Activated naive CD4-positive, alpha-beta T cell treated with Interleukin-2 at 50 U/mL for 16 hours (primary cell): Measurements from ENCODE around the gene CNN2.

ENCODE experiments used
- DNase-seq: peaks from one replicate; pipeline ENCODE4 v3.0.0-alpha.2; 2020

Gene CNN2

DNA sequence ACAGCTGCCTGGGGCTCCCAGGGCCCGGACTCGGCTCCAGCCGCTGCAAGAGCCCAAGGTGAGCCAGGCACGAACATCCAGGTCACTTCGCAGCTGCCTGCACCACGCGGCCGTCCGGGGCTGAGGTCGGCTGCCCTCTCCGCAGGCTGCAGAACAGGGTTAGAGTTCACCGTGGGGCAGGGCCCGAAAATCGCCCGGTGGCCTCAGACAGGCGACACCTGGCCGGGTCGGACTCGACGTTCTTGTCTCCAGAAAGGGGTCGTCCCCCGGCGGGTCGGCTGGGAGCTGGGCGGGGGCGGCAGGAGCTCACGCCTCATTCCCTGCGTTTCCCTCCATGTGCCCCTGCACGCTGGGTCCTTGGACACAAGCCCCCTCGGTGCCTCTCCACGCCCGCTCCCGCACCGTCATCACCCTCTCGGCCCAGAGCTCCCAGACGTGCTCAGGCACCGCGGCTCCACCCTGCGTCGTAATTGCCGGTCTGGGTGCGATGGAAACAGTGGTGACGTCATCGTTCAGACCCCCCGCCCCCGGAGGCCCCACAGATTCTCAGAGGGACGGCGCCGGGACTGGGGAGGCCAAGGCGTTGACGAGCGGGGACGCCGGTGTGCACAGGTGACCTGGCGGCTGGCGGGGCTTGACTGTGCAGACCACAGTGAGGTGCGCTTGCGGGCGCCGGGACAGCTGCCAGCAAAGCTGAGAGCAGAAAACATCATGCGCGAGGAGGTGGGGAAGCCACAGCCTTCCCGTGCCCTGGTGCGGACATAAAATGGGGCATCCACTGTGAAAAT is 30.2 kb upstream of the CNN2 start:
- peak; percentile 74 for DNase-seq

- DNase-seq = no peak
Measured at GRCh38 chr19:998064-998463, 28.3 kb upstream of the CNN2 start.

DNA sequence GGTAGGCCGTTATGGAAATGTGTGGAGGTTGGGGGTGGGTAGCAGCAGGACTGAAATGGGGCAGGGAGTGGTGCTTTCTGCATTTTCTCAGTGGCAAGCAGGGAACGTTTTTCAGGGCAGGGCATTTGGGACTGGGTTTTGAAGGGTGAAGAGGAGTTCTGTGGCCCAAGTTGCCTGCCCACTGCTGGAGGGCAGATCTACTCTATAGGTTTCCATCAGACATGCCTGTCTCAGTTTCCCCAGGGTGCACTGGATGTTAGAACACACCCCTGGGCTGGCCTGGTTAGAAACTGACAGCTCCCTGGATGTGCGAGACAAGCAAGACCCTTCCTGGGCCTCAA is 27.1 kb upstream of the CNN2 start:
- no peak for DNase-seq

DNA sequence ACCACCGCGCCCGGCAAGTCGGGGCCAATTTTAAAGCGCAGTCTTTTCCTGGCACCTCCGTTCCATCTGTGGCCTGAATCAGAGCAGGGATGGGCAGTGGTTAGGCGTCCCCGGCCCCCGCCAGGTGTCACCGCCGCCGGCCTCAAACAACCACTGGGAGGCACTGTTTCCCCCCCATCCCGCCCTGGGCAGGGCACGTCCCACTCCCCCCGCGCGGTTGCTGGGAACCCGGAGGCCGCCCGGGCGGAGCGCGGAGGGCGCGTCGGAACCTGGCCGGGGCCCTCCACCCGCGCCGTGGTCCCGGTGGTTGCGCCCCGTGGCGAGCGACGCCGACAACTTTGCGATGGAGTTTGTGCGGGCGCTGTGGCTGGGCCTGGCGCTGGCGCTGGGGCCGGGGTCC is 26.3 kb upstream of the CNN2 start, which contains the start of gene GRIN3B:
Gene GRIN3B, plus strand, starts transcription at position 325 of the 400 bp plus-strand sequence. Its CDS starts 19 bp downstream, at position 344.
- peak; percentile 71 for DNase-seq

DNA sequence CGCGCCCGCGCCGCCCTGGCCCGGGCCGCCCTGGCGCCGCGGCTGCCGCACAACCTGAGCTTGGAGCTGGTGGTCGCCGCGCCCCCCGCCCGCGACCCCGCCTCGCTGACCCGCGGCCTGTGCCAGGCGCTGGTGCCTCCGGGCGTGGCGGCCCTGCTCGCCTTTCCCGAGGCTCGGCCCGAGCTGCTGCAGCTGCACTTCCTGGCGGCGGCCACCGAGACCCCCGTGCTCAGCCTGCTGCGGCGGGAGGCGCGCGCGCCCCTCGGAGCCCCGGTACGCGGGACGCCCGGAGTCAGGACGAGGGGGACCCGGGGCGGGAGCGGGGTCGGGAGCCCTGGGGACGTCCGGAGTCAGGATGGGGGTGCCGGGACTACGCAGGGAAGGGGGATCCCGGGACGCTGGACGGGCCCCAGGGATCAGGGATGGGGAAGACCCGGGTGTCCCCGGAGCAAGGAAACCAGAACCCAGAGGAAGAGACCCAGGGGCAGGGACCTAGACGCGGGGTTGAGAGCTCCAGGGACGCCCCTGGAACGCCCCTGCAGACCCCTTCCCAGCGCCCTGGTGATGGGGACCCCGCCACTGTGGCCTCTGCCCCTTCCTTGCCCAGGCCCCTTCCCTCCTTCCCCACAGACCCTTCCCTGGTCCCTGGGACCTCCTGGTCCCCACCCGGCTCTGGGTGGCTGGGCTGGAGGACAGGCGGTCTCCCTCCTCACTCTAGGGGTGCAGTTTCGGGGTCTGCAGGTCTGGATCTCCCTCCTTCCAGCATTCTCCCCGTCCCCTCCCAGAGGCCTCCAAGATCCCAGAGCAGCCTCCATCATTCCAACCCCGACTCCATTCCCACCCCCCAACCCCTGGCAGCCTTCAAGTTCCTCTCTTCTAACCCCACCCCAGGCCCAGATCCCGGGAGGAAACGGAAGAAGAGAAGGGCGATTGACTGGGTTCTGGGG is 25.5 kb upstream of the CNN2 start:
- no peak for DNase-seq

GRCh38 chr19:1001538-1002166 is 24.8 kb upstream of the CNN2 start:
- peak; percentile 76 for DNase-seq

DNA sequence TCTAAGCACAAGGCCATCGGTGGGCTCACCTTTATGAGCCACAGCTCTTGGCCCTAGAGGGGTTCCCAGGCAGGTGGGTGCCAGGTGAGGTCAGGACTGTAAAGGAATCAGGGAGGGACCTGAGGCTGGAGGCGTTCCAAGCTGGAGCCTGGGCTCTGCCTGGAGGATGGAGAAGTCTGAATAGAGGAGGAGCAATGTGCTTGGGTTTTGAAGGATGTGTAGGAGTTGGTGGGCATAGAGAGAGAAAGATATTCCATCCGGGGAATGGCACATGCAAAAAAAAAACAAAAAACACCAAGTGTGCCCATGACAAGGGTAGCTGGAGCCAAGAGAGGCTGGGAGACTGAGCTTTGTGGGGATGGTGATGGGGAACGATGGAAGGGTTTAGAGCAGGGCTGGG is 23.8 kb upstream of the CNN2 start:
- no peak for DNase-seq

GRCh38 chr19:1003283-1003682 is 23.1 kb upstream of the CNN2 start:
- DNase-seq = no peak

DNA sequence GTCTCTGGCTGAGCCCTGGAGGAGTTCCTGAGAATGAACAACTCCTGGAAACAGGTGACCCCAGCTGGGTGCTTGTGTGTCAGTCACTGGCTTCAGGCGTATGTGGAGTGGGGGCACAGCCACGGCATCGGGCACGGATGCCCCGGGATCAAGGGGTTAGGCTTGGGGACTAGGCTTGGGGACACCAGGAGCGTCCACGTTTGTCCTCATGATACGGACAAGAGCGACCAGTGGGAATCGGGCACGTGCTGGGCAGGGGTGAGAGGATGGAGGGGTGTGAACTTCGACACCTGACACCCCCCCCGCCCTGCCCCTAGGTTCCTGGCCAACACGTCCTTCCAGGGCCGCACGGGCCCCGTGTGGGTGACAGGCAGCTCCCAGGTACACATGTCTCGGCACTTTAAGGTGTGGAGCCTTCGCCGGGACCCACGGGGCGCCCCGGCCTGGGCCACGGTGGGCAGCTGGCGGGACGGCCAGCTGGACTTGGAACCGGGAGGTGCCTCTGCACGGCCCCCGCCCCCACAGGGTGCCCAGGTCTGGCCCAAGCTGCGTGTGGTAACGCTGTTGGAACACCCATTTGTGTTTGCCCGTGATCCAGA is 22.1 kb upstream of the CNN2 start:
- DNase-seq = no peak

GRCh38 chr19:1004803-1005664 is 21.4 kb upstream of the CNN2 start:
- no peak for DNase-seq

GRCh38 chr19:1006711-1007398 is 19.6 kb upstream of the CNN2 start:
- no peak for DNase-seq

DNA sequence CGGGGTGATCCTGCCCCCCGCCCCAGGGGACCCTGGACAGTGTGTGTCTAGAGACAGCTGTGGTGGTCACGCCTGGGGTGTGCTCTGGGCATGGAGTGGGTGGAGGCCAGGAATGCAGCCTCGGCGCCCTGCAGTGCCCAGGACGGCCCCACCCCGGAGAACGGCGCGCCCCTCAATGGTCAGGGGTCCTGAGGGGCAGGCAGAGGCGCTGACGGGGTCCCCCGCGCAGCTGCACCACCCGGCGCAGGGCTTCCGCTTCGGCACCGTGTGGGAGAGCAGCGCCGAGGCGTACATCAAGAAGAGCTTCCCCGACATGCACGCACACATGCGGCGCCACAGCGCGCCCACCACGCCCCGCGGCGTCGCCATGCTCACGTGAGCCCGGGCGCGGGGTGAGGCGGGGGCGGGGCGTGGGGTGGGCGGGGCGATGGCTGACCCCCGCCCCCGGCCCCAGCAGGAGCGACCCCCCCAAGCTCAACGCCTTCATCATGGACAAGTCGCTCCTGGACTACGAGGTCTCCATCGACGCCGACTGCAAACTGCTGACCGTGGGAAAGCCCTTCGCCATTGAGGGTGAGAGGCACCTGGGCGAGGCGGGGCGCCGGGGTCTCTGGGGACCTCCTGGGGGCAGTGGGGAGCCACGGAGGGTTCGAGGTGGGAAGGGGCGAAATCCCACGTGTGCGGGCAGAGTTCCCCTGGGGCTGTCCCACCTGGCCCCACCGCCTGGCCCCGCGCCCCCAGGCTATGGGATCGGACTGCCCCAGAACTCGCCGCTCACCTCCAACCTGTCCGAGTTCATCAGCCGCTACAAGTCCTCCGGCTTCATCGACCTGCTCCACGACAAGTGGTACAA is 18.8 kb upstream of the CNN2 start:
- no peak for DNase-seq

DNA sequence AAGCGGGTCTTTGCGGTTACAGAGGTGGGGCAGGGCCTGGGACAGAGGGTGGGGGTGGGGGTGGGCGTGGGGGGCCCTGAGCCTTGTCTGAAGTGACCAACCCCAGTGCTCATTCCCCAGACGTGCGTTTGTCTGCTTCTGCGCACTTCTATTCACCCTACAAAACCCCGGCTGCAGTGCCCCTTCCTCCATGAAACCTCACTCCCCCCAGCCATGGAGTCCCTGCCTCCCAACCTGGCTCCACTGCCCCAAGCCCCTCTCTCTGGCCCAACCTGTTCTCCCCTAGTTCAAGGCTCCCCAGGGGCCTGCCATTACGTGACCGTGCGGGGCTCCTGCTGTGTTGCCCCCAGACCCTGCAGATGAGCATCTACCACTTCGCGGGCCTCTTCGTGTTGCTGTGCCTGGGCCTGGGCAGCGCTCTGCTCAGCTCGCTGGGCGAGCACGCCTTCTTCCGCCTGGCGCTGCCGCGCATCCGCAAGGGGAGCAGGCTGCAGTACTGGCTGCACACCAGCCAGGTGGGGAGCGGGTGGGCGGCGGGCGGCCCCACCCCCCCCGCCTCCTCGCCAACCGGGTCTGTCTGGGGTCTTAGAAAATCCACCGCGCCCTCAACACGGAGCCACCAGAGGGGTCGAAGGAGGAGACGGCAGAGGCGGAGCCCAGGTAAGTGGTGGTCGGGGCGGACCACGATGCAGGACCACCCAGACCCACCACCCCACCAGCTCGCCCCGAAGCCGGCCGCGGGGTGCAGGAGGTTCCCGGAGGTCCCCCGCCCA is 18.0 kb upstream of the CNN2 start:
- DNase-seq = no peak

DNA sequence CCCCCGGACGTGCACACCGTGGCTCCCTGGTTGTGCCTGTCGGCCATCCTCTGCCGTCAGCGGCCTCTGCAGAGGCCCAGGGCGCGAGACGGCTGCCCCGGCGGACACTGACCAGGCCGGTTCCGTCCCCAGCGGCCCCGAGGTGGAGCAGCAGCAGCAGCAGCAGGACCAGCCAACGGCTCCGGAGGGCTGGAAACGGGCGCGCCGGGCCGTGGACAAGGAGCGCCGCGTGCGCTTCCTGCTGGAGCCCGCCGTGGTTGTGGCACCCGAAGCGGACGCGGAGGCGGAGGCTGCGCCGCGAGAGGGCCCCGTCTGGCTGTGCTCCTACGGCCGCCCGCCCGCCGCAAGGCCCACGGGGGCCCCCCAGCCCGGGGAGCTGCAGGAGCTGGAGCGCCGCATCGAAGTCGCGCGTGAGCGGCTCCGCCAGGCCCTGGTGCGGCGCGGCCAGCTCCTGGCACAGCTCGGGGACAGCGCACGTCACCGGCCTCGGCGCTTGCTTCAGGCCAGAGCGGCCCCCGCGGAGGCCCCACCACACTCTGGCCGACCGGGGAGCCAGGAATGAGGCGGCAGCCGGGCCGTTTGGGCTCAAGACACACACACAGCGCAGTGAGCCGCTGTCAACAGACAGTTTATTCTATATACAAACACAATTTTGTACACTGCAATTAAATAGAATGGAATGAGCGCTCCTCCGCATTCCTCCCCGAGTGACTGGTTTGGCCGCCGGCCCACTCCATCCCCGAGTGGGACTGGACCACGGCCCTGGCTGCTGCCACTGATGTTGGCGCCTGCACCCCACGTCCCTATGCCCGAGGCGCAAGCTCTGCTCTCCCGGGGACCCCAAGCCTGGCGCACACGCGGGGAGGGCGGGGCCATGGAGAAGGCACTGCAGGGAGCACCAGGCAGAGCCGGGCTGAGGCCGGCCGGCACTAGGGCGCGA is 17.1 kb upstream of the CNN2 start:
- DNase-seq = no peak

GRCh38 chr19:1009981-1010538 is 16.3 kb upstream of the CNN2 start:
- DNase-seq = no peak

DNA sequence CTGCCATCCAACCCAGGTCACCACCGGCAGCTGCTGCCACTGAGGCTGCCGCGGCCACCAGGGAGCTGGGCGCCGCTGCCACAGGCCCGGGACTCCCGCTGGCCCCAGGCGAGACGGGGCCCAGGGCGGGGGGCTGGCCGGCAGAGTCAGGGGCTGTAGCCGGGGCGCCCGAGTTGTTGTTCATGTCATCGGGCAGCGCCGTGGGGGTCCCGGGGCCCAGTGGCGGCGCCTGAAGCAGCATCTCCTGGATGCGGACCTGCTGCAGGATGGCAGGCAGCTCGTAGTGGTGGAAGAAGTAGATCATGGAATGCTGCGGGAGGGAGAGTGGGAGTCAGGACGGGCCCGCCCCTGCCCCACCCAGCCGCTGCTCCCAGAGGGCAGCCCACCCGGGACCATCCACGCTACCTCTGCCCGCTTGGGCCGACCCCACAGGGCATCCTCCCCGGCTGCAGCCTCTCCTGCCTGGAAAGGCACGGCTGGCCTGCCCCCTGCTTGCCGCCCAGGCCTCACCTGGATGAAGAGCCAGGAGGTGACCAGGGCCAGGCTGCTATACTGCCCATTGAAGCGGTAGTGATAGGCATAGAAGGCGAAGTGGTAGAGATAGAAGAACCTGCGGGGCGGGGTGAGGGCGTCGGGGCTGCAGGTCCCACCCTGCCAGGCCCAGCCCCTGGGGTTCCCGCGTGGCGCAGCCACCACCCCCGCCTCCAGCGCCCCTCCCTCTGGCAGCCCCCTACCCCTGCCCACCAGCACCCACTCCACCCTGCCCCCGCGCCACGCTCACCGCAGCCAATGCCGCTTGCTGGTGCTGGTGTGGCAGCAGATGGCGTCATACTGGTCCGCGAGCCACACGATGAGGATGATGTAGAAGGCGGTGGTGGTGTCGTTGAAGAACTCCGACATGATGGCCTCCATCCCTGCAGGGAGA is 15.6 kb upstream of the CNN2 start:
- no peak for DNase-seq

- DNase-seq = no peak
Measured at GRCh38 chr19:1011831-1012333, 14.5 kb upstream of the CNN2 start.
